Measurements from ENCODE around the gene TMEM117. TPM values are rescaled to one million over a fixed set of nuclear protein-coding genes. Genes with fewer than 3 reads are reported as not detected.
A peak's percentile ranks its signal among the peaks of the same experiment; 100 is the strongest.

Gene TMEM117
- polyA plus RNA-seq, 10 donors = 7.6 to 12.3 (median 9.0) TPM

DNA sequence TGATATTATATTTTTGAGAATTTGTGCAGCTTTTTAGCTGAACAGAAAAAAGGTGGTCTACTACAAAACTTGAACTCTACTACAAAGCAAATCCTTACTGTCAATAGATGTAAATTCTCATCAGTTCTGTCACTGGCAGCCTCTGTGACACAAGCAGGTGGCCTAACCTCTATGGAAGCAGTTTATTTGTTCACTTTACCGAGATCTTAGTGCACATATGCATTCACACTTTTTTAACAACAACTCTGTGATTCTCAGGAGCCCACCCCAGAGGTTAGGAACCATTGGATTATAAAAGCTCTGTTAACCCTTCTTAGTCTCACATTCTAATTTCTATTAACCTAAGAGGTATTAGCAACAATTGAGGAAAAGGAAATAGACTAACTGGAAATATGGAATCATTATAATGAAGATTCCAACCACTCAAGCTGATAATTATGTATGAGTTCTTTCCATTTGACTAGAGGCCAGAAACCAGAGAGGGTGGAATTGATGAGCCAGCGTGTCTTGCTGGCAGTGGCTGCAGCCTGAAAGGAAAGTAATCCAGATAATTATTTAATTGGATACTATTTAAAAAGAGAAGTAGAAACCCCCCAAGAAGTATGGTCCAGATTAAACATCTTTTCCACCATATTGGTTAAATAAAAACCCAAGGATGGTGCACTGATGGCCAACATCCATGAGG is 451.1 kb downstream of the TMEM117 start:
- DNase-seq = no peak

DNA sequence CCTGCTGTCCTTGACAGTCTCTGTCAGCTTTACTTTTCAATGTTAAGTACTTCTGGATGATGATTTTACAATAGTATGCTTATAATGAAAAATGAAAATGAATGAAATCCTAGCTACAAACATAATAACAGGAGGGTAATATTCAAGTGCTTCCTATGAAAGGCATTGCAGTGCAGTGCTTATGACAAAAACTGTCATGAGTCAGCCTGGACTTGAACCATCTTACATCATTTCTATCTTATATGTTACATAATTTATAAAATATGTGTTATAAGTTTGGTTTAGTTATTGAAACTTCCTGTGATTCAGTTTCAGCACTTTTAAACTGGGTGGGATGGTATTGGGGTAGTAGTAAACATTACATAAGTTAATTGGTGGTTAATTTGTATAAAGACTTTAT is 451.7 kb downstream of the TMEM117 start:
- DNase-seq = peak in 1 of 3 donors; percentile 7

DNA sequence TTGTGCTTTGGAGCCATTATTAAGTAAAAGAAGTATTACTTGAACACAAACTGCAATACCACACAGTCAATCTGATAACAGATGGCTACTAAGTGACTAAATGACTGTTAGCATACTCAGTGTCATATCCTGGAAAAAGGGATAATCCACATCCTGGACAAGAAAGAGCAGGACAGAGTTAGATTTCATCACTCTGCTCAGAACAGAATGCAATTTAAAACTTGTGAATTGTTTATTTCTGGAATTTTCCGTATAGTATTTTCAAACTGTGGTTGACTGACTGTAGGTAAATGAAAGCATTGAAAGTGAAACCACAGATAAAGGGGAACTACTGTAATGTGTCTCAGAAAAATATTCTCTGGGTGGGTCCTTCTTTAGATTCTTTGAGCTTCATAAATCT is 458.8 kb downstream of the TMEM117 start:
- DNase-seq = no peak

DNA sequence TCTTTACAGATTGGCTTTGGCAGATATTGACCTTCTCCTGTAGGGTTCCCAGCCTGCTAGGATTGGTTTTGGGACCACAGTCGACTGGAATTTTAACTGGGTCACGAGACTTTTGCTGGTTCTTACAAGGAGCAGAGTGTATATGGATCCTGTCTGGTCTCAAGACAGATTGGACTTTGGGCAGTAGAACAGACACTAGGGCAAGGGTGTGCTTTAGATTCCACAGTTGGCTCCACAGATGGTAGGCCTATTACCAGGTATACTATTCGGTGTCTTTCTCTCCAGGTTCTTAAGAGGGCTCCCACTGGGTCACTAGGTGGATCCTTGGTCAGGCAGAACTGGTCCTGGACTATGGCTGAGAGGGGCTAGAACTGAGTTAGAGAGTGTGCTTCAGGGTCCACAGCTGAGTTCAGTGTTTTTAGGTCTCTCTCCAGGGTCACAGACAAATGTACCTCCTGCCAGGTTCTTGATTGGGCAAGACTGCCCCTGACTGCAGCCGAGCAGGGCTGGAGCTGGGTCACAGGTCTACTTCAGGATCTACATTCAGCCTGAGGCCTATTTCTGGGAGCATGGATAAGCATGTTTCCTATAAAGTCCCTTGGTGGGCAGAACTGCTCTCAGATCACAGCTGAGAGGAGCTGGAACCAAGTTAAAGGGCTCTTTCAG is 460.2 kb downstream of the TMEM117 start:
- DNase-seq = no peak

DNA sequence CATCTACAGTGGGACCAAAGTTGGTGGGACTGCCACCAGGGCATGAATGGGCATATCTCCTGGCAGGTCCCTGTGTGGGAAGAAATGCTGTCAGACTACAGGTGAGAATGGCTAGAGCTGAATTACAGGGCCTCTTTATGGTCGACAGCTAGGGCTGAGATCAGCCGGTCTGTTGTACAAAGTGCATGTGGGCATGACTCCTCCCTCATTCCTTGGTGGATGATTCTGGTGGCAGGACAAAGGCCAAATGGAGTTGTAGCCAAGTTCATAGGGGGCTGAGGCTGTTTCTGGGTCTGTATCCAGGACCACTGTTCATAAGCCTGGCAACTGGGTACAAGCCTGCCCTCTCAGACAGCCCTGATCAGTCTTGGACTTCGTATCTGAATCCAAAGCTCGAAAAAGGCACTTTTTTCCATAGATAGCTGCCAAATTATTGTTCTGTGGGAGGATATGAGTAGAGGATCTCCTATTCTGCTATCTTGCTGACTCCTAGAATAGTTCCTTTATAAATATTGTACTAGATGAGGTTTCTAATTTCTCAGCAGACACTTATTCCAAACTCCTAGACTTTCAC is 460.8 kb downstream of the TMEM117 start:
- DNase-seq = no peak

DNA sequence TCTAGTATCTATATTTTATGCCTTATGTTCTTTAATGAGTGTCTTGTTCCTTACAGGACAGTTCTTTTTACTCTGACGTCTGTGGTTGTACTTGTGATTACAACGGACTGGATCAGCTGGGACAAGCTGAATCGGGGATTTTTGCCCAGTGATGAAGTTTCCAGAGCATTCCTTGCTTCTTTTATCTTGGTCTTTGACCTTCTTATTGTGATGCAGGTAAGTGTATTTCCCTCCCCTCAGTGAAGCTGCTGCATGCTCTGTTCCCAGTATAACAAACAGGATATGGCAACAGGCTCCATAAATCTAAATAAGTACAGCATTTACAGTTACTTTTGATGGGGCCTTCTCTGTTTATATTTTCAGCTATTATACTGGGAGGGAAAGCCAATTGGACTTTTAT is 463.6 kb downstream of the TMEM117 start:
- no peak for DNase-seq

DNA sequence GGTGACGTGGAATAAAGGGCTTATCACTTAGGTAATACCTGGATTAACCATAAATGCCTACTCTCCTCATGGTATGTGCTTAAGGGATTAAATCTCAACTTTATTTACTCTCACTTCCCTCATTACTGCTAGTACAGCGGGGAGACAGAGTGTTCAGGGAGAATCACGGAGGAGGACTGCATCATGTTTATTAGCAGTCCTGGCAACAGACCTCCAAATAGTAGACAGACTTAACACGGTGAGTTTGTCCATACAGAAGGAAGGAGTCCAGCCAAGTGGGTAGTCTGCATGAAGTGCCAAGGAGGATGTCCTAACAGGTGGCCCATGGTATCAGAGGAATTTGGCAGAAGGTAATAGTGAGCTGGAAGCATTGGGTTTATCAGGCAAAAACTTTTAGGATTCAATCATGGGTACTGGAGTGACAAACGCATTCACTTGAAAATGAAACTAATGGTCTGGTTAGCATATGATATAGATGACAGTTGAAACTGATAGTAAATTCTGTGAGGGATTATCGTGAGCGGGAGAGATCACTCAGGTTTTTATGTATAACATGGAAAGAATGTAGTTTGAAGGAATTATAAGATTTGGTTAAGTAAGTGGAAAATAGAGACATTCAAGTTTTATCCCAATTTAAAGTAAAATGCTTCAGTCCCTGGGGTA is 471.8 kb downstream of the TMEM117 start:
- DNase-seq = peak in 1 of 3 donors; percentile 28

DNA sequence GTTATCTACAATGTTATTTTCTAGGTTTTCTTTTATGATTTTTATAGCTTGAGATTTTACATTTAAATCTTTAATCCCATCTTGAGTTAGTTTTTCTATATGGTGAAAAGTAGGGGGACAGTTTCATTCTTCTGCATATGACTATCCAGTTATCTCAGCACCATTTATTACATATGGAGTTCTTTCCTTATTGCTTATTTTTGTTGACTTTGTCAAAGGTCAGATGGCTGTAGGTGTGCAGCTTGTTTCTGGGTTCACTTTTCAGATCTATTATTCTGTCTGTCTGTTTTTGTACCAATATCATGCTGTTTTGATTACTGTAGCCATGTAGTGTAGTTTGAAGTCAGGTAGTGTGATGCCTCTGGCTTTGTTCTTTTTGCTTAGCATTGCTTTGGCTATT is 477.3 kb downstream of the TMEM117 start:
- no peak for DNase-seq

DNA sequence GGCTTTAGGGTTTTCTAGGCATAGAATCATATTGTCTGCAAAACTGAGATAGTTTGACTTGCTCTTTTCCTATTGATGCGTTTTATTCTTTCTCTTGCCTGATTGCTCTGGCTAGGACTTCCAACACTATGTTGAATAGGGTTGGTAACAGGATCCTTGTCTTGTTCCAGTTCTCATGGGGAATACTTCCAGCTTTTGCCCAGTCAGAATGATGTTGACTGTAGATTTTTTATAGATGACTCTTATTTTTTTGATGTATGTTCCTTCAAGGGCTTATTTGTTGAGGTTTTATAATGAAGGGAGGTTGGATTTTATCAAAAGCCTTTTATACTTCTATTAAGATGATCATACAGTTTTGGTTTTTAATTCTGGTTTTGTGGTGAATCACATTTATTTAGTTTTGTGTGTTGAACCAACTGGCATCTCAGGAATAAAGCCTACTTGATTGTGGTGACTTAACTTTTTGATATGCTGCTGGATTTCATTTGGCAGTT is 478.2 kb downstream of the TMEM117 start:
- no peak for DNase-seq

DNA sequence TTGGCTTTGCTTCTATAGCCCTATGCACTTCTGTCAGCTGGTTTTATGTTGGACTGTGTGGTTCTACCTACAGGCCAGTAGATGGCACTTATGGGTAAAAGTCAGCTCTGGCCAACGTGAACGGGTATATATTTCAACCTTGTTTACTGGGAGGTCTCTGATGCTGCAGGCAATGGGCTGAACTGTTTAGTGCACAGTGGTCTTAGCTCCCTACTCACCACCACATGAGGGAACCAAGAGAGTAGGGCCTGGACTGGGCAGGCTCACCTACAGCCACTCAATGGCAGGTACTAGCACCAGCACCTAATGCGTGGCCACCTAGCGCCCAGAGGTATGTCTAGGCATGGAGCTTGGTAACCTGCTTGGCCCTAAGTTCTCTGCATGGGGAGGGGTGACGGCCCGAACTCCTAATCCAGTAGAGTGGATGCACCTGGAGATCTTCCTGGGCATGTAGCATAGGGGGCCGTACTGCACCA is 481.8 kb downstream of the TMEM117 start:
- no peak for DNase-seq

DNA sequence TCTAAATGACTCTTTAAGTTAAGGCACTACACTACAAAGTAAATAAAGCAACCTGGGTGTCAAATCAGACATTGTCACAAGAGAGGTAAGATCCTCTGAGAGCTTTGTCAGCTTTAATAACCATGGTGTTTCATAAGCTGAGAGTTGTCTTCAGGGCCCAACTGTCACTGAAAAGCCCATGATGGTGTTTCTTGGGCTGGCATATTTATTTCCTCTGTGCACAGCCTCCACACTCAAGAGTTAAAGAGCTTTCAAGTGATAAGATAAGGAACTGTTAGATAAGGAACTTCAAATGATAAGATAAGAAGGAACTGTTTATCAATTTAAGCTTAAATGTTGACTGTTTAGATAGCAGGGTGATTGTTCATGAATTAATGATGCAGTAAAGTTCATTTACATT is 495.4 kb downstream of the TMEM117 start:
- DNase-seq = no peak

DNA sequence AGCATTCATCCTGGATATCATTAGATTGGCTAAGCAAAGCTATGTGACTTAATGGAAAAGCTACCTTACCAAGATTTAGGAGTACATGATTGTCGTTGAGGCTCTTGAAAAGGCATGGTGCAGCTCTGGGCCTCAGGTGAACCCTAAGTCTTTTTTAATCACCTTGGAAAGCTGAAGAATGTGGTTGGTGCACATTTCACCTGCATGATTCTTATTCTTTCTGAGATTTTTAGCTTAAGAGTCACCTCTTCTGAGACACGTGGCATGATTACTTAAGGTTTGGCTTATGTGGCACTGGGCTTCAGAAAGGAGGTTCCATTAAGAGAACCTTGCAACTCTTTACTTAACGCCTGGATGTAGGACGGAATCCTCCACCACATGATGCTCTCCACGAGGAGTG is 498.5 kb downstream of the TMEM117 start:
- DNase-seq = no peak

DNA sequence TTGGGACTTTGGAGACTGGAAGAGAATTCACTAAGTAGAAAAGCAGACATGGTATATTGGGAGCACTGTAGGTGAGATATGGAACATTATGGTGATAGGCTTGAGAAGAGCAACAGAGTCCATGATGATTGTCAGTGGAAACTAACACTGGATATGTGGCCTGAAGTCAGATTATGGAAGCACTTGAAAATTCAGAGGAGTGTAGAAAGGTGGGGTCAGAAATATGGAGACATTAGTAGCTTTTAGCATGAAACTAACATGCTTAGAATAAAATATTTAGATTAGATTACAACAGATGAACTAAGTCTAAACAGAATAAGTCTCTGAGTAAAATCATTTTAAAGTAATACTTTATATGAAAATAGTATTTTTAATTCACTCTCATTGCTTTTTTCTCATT is 499.1 kb downstream of the TMEM117 start:
- DNase-seq = no peak

DNA sequence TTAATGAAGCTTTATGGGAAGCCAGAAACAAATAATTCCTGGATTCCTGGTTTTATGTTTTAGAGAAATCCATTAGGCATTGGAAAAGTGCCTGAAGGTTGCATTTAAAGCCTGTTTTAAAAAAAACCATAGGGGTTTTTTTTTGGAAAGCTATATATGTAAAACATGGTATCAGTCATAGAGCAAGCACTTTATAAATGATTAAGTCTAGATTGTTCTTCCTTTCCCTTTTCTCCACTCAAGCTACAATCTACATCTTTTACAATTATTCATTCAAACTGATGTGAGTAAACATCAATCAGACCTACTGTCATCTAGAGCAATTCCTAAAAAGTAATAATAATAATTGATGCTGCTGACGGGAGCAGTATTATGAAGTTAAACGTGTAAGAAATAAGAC is 500.7 kb downstream of the TMEM117 start:
- DNase-seq = no peak

DNA sequence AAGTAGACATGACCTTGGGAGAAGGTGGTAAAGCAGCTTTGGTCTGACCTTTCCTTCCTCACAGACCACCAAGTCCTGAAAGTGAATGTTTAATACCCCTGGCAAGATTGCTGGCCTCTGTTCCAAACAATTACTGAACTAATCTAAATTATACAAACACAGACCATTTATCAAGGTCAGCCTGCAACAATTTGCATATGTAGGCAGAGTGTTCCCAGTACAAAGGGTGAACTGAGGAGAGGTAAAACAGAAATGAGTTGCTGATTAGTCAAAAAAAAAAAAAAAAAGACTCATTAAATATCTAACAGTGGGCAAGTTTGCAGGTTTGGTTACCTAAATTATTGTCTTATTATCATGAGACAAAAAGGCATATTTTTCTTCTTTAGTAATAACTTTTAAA is 506.5 kb downstream of the TMEM117 start:
- no peak for DNase-seq

DNA sequence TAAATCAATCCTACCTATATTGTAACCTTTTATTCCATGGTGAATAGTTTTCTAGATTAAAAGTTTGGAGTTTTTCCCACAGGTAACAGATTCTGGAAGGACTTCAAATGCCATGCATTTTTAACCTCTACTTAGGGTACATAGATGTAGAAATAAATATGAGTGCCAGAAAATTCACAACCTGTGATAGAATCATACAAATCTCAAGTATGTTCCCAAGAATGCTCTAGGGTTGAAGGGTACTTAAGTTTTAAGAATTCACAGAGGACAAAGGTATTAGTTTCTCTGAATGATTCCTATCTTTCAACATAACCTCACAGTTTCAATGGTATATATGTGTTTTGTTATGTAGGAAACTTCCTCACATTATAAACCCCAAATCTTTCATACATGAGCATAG is 511.3 kb downstream of the TMEM117 start:
- no peak for DNase-seq

DNA sequence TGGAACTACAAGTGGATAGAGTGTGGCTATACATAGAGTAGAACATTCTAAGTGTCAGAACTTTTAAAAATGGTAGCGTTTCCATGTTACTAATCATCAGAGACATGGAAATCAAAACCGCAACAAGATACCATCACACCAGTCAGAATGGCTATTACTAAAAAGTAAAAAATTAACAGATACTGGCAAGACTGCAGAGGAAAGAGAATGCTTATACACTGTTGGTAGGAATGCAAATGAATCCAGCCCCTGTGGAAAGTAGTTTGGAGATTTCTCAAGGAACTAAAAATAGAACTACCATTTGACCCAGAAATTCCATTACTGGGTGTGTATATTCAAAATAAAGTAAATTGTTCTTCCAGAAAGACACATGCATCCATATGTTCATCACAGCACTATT is 521.6 kb downstream of the TMEM117 start:
- no peak for DNase-seq

DNA sequence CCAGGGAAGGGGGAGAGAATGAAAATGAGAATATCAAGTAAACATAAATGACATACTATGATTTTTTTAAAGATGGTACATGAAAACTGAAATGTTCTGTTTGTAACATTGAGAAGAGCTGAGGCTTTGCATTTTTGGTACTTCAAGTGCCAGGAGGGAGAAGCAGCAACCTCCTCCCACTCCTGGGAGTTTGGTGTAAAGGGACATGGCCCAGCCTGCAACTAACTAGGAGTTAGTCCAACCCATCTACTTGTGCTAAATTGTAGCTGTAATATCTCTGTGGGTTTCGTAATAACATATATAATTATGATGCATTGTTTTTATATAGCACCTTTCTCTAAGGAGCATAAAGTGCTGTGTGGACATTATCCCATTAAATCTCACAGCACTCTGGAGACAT is 522.8 kb downstream of the TMEM117 start:
- no peak for DNase-seq

DNA sequence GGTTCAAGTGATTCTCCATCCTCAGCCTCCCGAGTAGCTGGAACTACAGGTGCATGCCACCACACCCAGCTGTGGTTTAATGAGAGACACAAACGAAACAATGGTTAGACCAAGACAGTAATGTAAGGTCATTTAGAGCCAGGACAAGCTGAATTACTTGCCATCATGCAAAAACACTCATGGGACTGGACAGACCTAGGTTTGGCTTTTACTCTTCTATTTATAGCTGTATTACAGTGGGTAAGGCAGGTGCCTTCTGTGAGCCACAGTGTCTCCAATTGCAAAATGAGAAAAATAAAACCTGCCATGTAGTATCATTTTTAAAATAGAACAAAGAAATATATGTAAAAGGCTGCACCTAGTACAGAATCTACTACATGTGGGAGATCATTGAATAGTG is 527.1 kb downstream of the TMEM117 start:
- no peak for DNase-seq

DNA sequence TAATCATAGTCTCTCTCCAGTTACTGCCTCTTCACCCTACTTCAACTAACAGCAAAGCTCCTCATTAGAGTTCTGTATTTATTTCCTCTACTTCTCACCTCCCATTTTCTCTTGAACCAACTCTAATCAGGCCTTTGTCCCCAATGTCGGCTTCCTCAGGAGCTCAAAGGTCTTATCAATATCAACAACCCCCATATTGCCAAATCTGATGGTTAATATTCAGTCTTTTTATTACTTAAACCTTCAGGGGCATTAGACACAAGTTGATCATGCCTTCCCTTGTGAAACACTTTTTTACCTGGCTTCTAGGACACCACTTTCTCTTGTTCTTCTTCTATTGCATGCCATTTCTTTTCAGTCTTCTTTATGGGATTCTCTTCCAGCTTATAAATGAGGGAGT is 531.3 kb downstream of the TMEM117 start:
- DNase-seq = no peak

DNA sequence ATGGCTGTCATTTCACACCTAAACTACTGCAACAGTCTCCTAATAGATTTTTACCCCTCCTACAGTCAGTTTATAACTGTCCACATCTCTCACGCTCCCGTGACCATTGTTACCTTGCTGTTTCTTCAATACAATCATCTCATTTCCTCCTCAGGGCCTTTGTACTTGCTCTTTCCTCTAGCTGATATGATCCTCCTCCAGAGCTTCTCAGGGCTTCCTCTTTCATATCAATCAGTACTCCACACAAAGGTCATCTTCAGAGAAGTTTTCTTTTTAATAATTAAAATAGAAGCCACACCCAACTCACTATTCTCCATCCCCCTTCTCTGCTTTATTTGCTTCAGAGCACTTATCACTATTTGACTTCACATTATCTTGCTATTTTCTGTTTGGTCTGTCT is 532.0 kb downstream of the TMEM117 start:
- DNase-seq = no peak

DNA sequence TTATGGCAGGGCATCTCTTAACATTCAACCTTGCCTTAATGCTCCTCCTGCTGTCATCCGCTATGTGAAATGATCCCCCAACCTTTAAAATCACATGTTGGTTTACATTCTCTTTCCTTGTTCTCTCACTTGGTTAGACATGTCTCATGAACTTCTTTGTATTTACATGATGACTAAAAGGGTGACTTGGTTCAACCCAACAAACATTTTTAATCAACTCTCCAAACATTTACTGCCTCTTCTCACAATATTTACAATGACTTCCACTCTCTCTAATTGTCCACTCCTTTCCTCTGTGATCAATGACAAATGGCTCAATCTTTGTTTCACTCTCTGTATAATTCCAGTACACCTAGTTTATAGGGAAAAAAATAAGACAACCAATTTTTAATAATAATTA is 534.1 kb downstream of the TMEM117 start:
- DNase-seq = no peak

DNA sequence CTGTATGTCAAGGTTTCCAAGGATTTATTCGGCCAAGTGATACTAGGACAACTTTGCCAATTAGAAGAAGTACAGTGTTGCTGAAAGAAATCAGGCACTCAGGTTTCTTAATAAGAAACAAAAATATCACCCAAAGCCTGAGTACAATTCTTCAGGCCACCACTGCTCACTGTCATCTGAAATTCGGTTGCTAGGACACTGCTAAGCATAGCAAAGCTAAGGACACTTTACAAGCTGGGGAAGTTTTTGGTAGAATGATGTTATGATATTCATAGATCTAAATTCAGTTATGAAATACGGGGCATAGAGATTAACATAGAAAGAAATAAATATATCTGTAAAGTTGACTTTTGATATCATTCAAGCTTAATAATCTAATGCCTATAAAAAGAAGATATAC is 535.1 kb downstream of the TMEM117 start:
- no peak for DNase-seq

Data from muscle of back (tissue), 11 donors.